ENCODE results near the gene FARP1. TPM values are rescaled to one million over a fixed set of nuclear protein-coding genes. Genes with fewer than 3 reads are reported as not detected.

Gene FARP1
- total RNA-seq, 2 donors from 2014 or later = 1.0 to 2.2 TPM

GRCh38 chr13:98345107-98345935, 202.4 kb downstream of the FARP1 start:
- H3K4me3 Mint-ChIP-seq = no peak overlapping the region
- no peaks in the 10 kb centered on the region for H3K4me1 Mint-ChIP-seq (ENCODE audit: low read depth in 2 of 2)
- H3K27ac Mint-ChIP-seq = no peak overlapping the region
- H3K9me3 Mint-ChIP-seq = no peaks in the 10 kb centered on the region
- DNase-seq (ENCODE audit: low spot score) = no peak
- no peak for ATAC-seq
- no peaks in the 10 kb centered on the region for H3K36me3 Mint-ChIP-seq
- H3K27me3 Mint-ChIP-seq = peaks cover 10 to 25% of the 10 kb centered on the region in 2 donors

DNA sequence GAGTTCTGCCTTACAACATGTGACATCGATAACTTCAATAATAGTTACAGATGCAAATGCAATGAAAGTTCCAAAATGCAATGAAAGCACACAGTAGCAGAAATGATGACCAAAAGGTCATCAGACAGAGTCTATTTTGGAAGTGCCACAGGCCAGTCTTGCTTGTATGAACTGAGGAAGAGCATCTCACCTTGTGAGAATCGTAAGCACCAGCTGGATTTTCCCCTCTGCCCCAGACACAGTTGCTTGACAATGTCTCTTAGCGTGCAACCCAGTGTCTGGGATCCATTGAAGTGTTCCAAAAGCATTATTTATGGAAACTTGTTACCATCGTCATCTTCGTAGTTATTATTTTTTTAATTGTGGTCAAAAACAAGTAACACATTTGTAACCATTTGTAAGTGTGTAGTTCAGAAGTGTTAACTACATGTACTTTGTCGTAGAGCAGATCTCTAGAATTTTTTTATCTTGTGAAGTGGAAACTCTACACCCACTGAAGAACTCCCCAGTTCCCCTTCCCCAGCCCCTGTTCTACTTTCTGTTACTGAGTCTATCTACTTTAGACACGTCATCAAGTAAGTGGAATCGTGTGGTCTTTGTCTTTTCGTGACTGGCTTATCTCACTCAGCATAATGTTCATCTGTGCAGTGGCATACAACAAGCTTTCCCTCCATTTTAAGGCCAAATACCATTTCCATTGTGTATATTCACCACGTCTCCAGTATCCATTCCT, 204.2 kb downstream of the FARP1 start:
- H3K27ac Mint-ChIP-seq = no peak overlapping the region
- H3K9me3 Mint-ChIP-seq = no peaks in the 10 kb centered on the region
- no peaks in the 10 kb centered on the region for H3K4me1 Mint-ChIP-seq (ENCODE audit: low read depth in 2 of 2)
- no peaks in the 10 kb centered on the region for H3K36me3 Mint-ChIP-seq
- H3K4me3 Mint-ChIP-seq = no peak overlapping the region
- H3K27me3 Mint-ChIP-seq = peaks cover 8 to 17% of the 10 kb centered on the region in 2 donors
- DNase-seq (ENCODE audit: low spot score) (no peak), ATAC-seq (no peak)

- ATAC-seq (no peak), DNase-seq (ENCODE audit: low spot score) (no peak)
- no peak overlapping the region for H3K27ac Mint-ChIP-seq
- H3K36me3 Mint-ChIP-seq = no peaks in the 10 kb centered on the region
- H3K4me3 Mint-ChIP-seq = no peak overlapping the region
- no peaks in the 10 kb centered on the region for H3K4me1 Mint-ChIP-seq (ENCODE audit: low read depth in 2 of 2)
- no peaks in the 10 kb centered on the region for H3K9me3 Mint-ChIP-seq
- H3K27me3 Mint-ChIP-seq = peaks cover 8 to 17% of the 10 kb centered on the region in 2 donors
Measured at GRCh38 chr13:98347756-98348155, 204.9 kb downstream of the FARP1 start.

- Mint-ChIP-seq H3K27me3 (peaks cover 7 to 9% of the 10 kb centered on the region in 2 donors), H3K4me1 (ENCODE audit: low read depth in 2 of 2) (no peaks in the 10 kb centered on the region), H3K9me3 (no peaks in the 10 kb centered on the region), H3K4me3 (no peak overlapping the region), H3K27ac (no peak overlapping the region), H3K36me3 (no peaks in the 10 kb centered on the region)
- no peak for DNase-seq (ENCODE audit: low spot score)
- ATAC-seq = no peak
Measured at GRCh38 chr13:98348466-98349200, 205.7 kb downstream of the FARP1 start.

DNA sequence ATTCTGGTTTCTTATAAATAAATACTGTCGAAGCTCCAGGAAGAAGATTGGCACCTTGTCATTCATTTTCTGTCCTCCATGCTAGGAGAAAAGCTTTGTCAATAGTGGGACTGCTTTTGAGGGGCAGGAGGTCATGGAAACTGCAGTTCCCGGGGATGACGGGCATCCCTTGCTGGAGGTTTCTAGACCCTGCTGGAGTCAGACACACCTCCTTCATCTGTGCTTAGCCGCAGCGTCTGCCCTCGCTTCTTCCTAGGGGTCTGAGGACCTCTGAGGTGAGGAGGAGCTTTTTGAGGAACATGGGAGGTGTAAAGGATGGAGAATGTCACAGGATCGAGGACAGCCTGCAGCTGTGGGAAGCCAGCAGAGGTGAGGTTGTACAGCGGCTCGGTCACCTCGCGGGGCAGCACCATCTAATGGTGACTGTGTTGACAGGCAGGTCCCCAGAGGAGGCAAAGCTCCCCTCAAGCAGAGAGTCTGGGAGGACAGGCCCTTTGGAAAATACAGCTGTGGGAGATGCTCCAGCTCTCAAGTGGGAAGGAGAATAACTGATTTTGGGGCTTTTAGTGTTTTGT, 206.9 kb downstream of the FARP1 start:
- Mint-ChIP-seq H3K4me1 (ENCODE audit: low read depth in 2 of 2) (no peaks in the 10 kb centered on the region), H3K27ac (no peak overlapping the region), H3K36me3 (no peaks in the 10 kb centered on the region), H3K4me3 (no peak overlapping the region), H3K27me3 (peaks cover 2 to 6% of the 10 kb centered on the region in 2 donors), H3K9me3 (no peaks in the 10 kb centered on the region)
- ATAC-seq (no peak), DNase-seq (ENCODE audit: low spot score) (no peak)

- Mint-ChIP-seq H3K36me3 (no peaks in the 10 kb centered on the region), H3K9me3 (no peaks in the 10 kb centered on the region), H3K27me3 (peaks cover 2 to 6% of the 10 kb centered on the region in 2 donors), H3K4me1 (ENCODE audit: low read depth in 2 of 2) (no peaks in the 10 kb centered on the region), H3K4me3 (no peak overlapping the region), H3K27ac (no peak overlapping the region)
- DNase-seq (ENCODE audit: low spot score) (no peak), ATAC-seq (no peak)
Measured at GRCh38 chr13:98350746-98351330, 207.9 kb downstream of the FARP1 start.

DNA sequence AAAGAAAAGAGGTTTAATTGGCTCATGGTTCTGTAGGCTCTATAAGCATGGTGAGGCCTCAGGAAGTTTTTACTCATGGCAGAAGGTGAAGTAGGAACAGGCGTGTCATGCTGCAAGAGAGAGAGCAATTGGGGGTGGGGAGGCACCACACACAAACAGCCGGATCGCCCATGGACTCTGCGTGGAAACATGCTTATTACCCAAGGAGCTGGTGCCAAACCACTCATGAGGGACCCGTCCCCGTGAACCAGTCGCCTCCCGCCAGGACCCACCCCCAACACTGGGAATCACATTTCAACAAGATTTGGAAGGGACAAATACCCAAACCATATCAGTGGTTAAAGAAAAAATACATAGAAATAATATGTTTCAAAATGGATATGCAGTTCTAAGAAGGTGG, 208.7 kb downstream of the FARP1 start:
- Mint-ChIP-seq H3K9me3 (no peaks in the 10 kb centered on the region), H3K27ac (no peak overlapping the region), H3K36me3 (no peaks in the 10 kb centered on the region), H3K4me1 (ENCODE audit: low read depth in 2 of 2) (no peaks in the 10 kb centered on the region), H3K4me3 (no peak overlapping the region), H3K27me3 (peaks cover 2 to 6% of the 10 kb centered on the region in 2 donors)
- no peak for DNase-seq (ENCODE audit: low spot score)
- no peak for ATAC-seq

- peaks cover 2 to 6% of the 10 kb centered on the region in 2 donors for H3K27me3 Mint-ChIP-seq
Measured at GRCh38 chr13:98352226-98352625, 209.3 kb downstream of the FARP1 start.

GRCh38 chr13:98353750-98354149, 210.9 kb downstream of the FARP1 start:
- Mint-ChIP-seq H3K27ac (no peak overlapping the region), H3K4me1 (ENCODE audit: low read depth in 2 of 2) (no peaks in the 10 kb centered on the region), H3K36me3 (no peaks in the 10 kb centered on the region), H3K9me3 (no peaks in the 10 kb centered on the region), H3K4me3 (no peak overlapping the region), H3K27me3 (peaks cover 5 to 14% of the 10 kb centered on the region in 2 donors)
- no peak for DNase-seq (ENCODE audit: low spot score)
- ATAC-seq = no peak

More at GRCh38 chr13:98352226-98352625, 209.3 kb downstream of the FARP1 start:
- ATAC-seq = no peak
- no peaks in the 10 kb centered on the region for H3K9me3 Mint-ChIP-seq
- H3K27ac Mint-ChIP-seq = no peak overlapping the region
- H3K4me3 Mint-ChIP-seq = no peak overlapping the region
- H3K36me3 Mint-ChIP-seq = no peaks in the 10 kb centered on the region
- no peak for DNase-seq (ENCODE audit: low spot score)
- H3K4me1 Mint-ChIP-seq (ENCODE audit: low read depth in 2 of 2) = no peaks in the 10 kb centered on the region

DNA sequence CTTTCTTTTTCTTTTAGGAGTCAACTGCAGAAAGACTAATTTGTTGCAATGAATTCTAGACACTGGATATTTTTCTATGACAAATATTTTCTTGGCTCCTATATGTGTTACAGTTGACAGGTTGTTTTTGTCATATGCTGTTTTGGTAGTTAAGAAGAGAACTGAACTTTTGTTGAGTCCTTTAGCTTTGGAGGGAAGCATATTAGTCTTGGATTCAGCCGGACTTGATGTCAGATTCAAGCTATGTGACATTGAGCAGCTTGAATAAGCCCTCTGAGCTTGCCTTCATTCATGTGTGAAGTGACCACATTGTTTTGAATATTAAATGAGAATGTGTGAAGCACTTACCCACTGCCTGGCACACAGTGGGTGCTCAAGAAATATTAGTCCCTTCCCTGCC, 216.0 kb downstream of the FARP1 start:
- Mint-ChIP-seq H3K9me3 (no peaks in the 10 kb centered on the region), H3K36me3 (no peaks in the 10 kb centered on the region), H3K27ac (no peak overlapping the region), H3K4me1 (ENCODE audit: low read depth in 2 of 2) (no peaks in the 10 kb centered on the region), H3K4me3 (no peak overlapping the region), H3K27me3 (peaks cover 8 to 26% of the 10 kb centered on the region in 2 donors)
- ATAC-seq = no peak
- DNase-seq (ENCODE audit: low spot score) = no peak

- no peak overlapping the region for H3K27ac Mint-ChIP-seq
- no peak overlapping the region for H3K4me3 Mint-ChIP-seq
- peaks cover 8 to 24% of the 10 kb centered on the region in 2 donors for H3K27me3 Mint-ChIP-seq
- H3K4me1 Mint-ChIP-seq (ENCODE audit: low read depth in 2 of 2) = no peaks in the 10 kb centered on the region
- H3K9me3 Mint-ChIP-seq = no peaks in the 10 kb centered on the region
- H3K36me3 Mint-ChIP-seq = no peaks in the 10 kb centered on the region
- DNase-seq (ENCODE audit: low spot score) (no peak), ATAC-seq (no peak)
Measured at GRCh38 chr13:98360545-98360944, 217.7 kb downstream of the FARP1 start.

GRCh38 chr13:98363326-98363725, 220.4 kb downstream of the FARP1 start:
- no peak overlapping the region for H3K4me3 Mint-ChIP-seq
- peaks cover 7 to 28% of the 10 kb centered on the region in 2 donors for H3K27me3 Mint-ChIP-seq
- ATAC-seq = no peak
- DNase-seq (ENCODE audit: low spot score) = no peak
- H3K9me3 Mint-ChIP-seq = no peaks in the 10 kb centered on the region
- H3K36me3 Mint-ChIP-seq = no peaks in the 10 kb centered on the region
- H3K4me1 Mint-ChIP-seq (ENCODE audit: low read depth in 2 of 2) = no peaks in the 10 kb centered on the region
- H3K27ac Mint-ChIP-seq = no peak overlapping the region

GRCh38 chr13:98364179-98364578, 221.3 kb downstream of the FARP1 start:
- H3K36me3 Mint-ChIP-seq = no peaks in the 10 kb centered on the region
- no peak overlapping the region for H3K27ac Mint-ChIP-seq
- no peaks in the 10 kb centered on the region for H3K9me3 Mint-ChIP-seq
- no peaks in the 10 kb centered on the region for H3K4me1 Mint-ChIP-seq (ENCODE audit: low read depth in 2 of 2)
- H3K27me3 Mint-ChIP-seq = peaks cover 7 to 31% of the 10 kb centered on the region in 2 donors
- ATAC-seq = no peak
- no peak overlapping the region for H3K4me3 Mint-ChIP-seq
- DNase-seq (ENCODE audit: low spot score) = no peak

Measured in natural killer cell treated with Interleukin-12 subunit alpha and Interleukin-12 subunit beta and Interleukin-15 and Interleukin-18, amount 100 ng/mL, for 72 hours (primary cell).